Putamen (tissue), 1 donor: ENCODE measurements around the gene LUC7L.
"Not testable (repeated sequence)": the region's sequence is repeated elsewhere in the genome, so short reads cannot be mapped to it uniquely, and the experiment has no call there.

Experiments used
- DNase-seq: peaks from one replicate; pipeline ENCODE4 v3.0.0-alpha.2; 2016; ENCODE audit warnings: low spot score

LUC7L gene

DNA sequence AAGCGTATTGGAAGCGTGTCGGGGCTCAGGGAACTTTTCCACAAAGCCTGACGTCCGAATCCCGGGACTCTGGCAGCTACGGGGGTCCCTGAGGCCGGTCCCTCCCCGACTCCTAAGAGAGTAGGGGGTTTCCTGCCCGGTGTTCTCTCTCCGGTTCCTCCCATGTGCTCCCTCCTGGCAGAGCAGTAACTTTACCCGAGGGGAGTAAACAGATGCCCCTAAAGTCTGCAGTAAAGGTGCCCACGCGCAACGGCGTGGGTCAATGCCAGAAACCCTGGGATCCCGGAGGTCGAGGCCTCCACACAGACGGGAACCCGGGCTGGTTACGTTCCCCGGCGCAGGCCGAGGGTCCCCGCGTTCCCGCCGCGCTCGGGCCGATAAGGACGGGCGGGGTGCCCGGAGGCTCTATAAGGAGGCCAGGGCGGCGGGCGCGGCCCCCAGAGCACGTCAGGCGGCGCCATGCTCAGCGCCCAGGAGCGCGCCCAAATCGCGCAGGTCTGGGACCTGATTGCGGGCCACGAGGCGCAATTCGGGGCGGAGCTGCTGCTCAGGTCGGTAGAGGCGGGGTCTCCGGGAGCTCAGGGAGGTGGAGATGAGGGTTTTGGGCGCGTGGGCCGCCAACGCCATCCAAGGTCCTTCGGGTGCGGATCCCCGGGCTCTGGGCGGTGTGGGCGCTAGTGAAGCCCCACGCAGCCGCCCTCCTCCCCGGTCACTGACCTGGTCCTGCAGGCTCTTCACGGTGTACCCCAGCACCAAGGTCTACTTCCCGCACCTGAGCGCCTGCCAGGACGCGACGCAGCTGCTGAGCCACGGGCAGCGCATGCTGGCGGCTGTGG, 63.5 kb downstream of the LUC7L start, which contains the start of gene HBM:
Gene HBM, plus strand, starts transcription at position 440 of the 836 bp plus-strand sequence. Its CDS starts 20 bp downstream, at position 460.
- no peak for DNase-seq

DNA sequence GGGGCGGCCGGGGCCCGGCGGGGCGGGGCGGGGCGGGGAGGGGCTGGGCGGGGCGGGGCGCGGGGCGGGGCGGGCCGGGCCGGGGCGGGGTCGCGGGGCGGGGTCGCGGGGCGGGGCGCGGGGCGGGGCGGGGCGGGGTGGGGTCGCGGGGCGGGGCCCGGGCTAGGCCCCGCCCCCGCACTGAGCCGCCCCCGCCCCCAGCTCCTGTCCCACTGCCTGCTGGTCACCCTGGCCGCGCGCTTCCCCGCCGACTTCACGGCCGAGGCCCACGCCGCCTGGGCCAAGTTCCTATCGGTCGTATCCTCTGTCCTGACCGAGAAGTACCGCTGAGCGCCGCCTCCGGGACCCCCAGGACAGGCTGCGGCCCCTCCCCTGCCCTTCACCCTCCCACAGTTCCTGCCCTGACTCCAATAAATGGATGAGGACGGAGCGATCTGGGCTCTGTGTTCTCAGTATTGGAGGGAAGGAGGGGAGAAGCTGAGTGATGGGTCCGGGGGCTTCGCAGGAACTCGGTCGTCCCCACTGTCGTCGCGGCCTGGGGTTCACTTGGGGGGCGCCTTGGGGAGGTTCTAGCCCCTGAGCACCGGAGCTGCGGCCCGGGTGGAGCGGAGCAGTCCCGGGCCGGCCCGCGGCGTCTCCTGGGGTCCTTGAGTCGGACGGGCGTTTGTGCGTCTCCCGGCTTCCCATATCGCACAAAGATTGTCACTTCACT, 64.3 kb downstream of the LUC7L start:
- DNase-seq, result no peak

DNA sequence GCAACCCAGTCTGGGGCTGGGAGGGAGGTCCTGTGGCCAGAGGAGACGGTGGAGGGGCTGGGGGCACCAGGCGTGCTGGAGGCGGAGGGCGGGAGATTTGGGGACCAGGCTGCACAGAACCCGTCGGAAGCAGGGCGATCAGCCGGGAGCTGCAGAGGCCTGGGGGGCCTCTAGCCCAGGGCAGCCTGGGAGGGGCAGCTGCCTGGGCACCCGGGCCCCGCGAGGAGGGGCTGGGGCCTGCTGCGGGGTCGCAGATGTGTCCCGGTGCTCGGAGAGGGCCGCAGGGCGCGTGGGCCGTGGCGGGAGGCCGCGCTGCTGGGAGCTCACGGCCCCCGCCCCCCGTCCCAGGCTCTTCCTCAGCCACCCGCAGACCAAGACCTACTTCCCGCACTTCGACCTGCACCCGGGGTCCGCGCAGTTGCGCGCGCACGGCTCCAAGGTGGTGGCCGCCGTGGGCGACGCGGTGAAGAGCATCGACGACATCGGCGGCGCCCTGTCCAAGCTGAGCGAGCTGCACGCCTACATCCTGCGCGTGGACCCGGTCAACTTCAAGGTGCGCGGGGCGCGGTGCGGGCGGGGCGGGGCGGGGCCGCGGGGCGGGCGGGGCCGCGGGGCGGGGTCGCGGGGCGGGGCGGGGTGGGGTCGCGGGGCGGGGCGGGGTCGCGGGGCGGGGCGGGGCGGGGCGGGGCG, 65.0 kb downstream of the LUC7L start:
- not testable (repeated sequence) for DNase-seq

DNA sequence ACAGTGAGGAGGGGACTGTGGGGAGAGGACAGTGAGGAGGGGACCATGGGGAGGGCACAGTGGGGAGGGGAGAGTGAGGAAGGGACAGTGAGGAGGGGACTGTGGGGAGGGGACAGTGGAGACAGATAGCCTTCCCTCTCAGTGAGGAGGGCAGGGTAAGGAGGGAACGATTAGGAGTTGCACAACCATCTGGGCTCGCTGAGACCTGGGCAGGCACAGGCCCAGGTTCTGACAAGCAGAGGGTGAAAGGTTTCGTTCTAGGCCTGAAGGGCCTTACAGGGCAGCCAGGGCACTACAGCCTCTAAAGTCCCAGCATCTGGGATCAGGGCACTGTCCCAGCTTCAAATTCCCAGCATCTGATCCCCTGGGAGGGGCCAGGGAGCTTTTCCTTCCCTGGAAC, 65.6 kb downstream of the LUC7L start:
- DNase-seq, result not testable (repeated sequence)

DNA sequence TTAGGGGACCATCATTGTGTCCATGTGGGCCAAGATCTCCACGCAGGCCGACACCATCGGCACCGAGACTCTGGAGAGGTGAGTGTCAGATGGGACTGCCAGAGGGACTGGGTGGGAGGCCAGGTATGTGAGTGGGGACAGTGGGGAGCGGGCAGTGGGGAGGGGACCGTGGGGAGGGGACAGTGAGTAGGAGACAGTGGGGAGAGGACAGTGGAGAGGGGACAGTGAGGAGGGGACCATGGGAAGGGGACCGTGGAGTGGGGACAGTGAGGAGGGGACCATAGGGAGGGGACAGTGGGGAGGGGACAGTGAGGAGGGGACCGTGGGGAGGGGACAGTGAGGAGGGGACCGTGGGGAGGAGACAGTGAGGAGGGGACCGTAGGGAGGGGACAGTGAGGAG, 66.1 kb downstream of the LUC7L start:
- not testable (repeated sequence) for DNase-seq

DNA sequence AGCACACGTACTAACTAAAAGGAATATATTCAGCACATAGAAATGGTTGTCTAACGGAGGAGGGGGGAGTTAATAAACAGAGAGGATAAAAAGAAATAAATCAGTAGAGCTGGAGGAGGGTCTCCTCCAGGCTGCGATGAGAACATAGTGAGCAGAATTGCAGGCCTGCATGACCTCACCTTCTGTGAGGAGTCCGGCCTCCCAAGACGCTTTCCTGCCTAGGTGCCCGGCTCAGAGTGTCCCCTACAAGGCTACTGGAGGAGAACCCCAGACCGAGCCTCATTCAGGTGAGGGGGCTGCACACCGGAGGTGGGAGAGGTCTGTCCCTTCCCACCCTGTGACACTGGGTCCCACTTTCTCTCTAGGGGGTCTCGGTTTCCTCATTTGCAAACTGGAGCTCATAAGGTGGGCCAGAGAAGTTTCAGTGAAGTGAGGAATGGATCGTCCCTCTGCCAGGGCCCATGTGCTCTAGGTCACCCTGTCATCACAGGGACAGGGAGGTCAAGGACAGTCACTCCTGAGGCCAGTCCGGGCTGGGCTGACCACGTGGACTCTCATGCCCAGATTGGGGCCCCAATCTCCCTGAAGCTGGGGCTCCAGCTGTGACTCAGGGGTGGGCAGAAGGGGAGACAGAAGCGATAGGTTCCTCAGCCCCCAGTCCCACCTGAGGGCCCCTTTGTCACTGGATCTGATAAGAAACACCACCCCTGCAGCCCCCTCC, 66.8 kb downstream of the LUC7L start:
- no peak for DNase-seq

DNA sequence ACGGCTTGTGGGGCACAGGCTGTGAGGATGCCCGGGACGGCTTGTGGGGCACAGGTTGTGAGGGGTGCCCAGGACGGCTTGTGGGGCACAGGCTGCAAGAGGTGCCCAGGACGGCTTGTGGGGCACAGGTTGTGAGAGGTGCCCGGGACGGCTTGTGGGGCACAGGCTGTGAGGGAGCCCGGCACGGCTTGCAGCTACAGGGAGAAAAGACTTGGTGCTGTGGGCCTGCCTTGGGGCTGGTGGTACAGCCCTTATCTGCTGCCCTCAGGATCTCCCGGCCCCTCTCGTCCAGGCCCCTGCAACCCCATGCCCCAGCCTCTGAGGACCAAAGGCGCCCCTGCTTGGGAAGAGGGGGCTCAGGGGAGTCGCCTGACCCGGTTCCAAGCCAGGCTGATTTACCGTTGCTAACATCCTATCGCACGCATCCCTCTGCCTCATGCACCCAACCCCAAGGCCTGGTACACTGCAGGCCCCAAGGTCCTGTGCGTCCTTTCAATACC, 68.5 kb downstream of the LUC7L start:
- DNase-seq, result no peak

DNA sequence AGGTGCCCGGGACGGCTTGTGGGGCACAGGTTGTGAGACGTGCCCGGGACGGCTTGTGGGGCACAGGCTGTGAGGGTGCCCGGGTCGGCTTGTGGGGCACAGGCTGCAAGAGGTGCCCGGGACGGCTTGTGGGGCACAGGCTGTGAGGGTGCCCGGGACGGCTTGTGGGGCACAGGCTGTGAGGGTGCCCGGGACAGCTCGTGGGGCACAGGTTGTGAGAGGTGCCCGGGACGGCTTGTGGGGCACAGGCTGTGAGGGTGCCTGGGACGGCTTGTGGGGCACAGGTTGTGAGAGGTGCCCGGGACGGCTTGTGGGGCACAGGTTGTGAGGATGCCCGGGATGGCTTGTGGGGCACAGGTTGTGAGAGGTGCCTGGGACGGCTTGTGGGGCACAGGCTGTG, 69.0 kb downstream of the LUC7L start:
- not testable (repeated sequence) for DNase-seq

DNA sequence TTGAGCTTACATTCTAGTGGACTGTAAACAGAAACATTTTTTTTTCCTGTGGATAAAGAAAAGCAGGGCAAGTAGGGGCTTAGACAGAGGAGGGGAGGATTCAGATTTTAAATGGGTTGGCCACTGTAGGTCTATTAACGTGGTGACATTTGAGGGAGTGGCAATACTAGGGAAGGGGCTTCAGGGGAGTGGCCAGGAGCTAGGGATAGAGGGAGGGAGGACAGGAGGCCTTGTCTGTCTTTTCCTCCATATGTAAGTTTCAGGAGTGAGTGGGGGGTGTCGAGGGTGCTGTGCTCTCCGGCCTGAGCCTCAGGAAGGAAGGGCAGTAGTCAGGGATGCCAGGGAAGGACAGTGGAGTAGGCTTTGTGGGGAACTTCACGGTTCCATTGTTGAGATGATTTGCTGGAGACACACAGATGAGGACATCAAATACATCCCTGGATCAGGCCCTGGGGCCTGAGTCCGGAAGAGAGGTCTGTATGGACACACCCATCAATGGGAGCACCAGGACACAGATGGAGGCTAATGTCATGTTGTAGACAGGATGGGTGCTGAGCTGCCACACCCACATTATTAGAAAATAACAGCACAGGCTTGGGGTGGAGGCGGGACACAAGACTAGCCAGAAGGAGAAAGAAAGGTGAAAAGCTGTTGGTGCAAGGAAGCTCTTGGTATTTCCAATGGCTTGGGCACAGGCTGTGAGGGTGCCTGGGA, 70.0 kb downstream of the LUC7L start:
- no peak for DNase-seq

DNA sequence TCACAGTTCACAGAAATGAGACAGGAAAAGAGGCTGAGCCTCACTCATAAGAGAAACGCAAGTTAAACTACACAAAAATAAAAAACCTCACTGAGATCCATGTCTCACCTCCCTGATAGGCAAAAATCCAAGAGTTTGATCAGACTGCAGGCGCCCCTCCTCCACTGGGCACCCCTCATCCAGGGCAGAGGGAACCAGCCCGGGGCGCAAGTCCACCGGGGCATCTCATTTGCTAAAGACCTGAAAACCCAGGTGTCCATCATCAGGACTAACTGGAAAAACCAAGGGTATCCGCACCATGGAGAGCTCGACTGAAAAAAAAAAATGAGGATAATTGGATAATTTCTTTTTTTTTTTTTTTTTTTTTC, 74.2 kb downstream of the LUC7L start:
- DNase-seq, result no peak

DNA sequence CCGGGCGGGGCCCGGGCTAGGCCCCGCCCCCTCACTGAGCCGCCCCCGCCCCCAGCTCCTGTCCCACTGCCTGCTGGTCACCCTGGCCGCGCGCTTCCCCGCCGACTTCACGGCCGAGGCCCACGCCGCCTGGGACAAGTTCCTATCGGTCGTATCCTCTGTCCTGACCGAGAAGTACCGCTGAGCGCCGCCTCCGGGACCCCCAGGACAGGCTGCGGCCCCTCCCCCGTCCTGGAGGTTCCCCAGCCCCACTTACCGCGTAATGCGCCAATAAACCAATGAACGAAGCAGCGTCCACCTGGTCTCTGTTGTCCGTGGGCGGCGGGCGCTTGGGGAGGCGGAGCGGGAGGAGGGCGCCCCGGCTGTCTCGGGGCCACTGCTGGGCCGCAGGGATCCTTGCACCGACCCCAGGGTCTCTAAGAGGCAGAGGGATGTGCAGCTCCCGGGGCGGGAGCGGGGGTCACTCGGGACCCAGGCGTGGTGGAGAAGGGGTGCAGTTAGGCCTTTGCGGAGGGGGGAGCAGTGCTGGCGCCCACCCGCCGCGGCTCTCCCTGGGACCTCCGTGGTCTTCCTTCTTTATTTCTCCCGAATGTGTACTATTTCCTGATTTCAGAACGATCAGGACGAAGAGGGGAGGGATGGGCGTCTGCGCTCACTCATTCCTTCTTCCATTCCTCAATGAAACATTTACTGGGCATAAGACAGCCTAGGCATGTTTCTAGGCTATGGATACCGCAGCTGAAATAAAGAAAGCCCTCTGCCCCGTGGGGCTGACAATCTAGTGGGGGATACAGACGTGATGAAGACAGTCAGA, 74.8 kb downstream of the LUC7L start:
- DNase-seq, result no peak

DNA sequence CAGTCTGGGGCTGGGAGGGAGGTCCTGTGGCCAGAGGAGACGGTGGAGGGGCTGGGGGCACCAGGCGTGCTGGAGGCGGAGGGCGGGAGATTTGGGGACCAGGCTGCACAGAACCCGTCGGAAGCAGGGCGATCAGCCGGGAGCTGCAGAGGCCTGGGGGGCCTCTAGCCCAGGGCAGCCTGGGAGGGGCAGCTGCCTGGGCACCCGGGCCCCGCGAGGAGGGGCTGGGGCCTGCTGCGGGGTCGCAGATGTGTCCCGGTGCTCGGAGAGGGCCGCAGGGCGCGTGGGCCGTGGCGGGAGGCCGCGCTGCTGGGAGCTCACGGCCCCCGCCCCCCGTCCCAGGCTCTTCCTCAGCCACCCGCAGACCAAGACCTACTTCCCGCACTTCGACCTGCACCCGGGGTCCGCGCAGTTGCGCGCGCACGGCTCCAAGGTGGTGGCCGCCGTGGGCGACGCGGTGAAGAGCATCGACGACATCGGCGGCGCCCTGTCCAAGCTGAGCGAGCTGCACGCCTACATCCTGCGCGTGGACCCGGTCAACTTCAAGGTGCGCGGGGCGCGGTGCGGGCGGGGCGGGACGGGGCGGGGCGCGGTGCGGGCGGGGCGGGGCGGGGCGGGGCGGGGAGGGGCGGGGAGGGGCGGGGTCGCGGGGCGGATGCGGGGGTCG, 75.6 kb downstream of the LUC7L start:
- DNase-seq, result not testable (repeated sequence)

DNA sequence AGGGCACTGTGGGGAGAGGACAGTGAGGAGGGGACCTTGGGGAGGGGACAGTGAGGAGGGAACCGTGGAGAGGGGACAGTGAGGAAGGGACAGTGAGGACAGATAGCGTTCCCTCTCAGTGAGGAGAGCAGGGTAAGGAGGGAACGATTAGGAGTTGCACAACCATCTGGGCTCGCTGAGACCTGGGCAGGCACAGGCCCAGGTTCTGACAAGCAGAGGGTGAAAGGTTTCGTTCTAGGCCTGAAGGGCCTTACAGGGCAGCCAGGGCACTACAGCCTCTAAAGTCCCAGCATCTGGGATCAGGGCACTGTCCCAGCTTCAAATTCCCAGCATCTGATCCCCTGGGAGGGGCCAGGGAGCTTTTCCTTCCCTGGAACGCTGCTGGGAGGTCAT, 76.1 kb downstream of the LUC7L start:
- not testable (repeated sequence) for DNase-seq

DNA sequence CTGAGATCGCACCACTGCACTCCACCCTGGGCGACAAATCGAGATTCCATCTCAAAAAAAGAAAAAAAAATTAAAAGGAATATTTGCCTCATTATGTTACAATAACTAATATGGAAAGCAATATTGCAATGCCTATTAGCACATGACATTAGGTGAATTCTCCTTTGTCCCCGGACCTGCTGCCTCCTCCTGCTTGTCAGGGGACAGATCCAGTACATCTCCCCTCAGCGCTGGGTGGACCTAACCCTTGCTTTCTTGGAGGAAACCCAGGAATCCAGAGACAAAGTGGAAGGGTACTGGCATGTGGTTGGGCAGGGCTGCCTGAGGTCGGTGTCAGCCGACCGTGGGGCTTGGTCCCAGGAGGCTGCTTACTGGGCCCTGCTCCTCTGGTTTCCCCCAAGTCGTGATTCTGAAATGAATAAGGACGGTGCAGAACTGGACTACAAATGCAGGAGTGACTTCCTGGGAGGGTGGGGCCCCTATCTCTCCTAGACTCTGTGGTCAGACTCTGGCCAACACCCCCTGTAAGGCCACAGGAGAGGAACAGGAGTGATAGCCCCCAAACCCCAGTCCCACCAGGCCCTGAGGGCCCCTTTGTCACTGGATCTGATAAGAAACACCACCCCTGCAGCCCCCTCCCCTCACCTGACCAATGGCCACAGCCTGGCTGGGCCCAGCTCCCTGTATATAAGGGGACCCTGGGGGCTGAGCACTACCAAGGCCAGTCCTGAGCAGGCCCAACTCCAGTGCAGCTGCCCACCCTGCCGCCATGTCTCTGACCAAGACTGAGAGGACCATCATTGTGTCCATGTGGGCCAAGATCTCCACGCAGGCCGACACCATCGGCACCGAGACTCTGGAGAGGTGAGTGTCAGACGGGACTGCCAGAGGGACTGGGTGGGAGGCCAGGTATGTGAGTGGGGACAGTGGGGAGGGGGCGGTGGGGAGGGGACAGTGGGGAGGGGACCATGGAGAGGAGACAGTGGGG, 76.8 kb downstream of the LUC7L start, which contains the start of gene HBZ:
Gene HBZ, plus strand, starts transcription at position 504 of the 988 bp plus-strand sequence. Its CDS starts 266 bp downstream, at position 770.
- DNase-seq, result no peak

DNA sequence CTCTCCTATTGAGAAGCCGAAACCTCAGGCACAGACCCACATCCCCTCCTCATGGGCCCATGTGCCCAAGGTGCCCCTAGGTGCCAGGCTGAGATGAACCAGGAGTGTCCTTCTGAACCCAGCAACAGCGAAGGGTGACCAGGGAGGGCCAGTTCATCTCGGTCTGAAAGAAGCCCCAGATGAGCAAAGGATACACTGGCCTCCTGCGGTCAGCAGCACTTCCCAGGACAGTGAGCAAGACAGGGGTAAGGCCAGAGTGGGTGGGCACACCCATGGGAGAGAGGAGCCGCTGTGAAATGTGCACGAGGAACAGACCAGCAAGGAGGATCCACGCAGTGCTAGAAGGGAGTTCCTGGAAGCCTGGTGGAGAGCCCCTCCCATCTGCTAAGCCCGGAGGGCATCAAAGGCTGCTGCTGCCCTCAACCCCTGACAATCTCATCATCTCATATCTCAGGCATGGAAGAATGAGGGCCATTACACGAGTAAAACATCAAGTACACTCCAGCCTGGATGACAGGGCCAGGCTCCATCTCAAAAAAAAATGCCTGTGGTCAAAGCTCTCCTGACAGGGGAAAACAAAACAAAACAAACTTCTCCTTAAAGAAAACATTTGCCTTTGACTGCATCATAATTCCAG, 80.1 kb downstream of the LUC7L start:
- DNase-seq, result no peak

DNA sequence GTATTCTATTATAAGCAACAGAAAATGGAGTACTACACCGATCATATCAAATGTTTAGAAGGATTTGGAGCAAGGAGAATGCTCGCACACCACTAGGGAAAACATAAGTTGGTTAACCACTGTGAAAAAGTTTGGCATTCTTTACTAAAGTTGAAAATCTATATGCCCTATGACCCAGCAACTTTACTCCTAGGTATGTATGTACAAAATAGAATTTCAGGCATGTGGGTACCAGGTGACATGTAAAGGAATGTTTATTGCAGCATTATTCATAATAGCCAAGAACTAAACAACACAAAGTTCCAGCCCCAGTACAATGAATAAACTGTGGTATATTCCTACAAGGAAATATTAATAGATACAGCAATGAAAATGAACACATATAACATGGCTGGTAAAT, 82.6 kb downstream of the LUC7L start:
- DNase-seq, result no peak

DNA sequence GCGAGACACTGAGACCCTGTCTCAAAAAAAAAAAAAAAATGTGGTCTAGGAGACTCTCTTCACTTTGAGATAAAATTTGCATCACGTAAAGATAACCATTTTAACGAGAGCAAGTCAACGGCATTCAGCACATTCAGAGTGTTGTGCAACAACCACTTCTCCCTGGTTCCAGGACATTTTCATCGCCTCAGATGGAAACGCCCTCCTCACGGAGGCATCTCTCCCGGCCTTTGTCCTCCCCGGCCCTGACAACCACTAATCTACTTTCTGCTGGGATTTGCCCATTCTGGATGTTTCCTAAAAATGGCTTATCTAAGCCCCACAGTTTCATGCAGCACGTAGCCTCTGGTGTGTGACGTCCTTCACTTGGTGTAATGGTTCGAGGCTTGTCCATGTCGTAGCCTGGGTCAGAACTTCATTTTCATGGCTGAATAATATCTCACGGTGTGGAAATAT, 84.4 kb downstream of the LUC7L start:
- DNase-seq, result no peak

DNA sequence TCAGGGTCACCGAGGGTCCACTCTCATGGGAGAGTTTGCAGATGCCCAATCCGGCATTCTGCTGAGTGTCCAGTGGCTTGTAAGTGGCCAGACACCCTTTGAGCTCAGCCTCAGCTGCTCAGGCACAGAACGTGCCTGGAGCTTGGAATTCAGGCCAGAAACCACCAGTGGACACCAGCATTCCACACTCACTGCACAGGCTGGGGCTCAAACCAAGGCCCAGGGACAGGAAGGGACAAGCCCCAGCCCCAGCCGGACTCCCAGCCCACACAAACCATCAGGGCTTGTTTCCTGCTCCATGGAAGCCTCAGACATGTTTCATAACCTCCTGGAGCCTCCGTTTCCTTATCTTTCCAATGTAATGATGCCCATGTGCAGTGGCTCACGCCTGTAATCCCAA, 85.8 kb downstream of the LUC7L start:
- no peak for DNase-seq
